Fibroblast of the aortic adventitia (primary cell): ENCODE results near the gene CABLES2. TPM values are rescaled to one million over a fixed set of nuclear protein-coding genes. Genes with fewer than 3 reads are reported as not detected.

Experiments used
- DNase-seq: peaks from one replicate; pipeline ENCODE4 v3.0.0-alpha.2; 2010; ENCODE audit warnings: low read depth
- H3K4me3 ChIP-seq: 2 replicates; pipeline ENCODE4 v1.5.1; 2011; ENCODE audit warnings: low read depth, mild to moderate bottlenecking, control low read depth, low read length, moderate library complexity
- total RNA-seq: library from RNA; depleted of rRNA; stranded (reverse); fragments of >200 nt; gene quantifications from 2 replicates; pipeline ENCODE4 v1.2.3, GENCODE V29; 2012; ENCODE audit warnings: low replicate concordance
- TF ChIP-seq, protein P1 (sequence below): IDR thresholded peaks from 2 replicates; pipeline ENCODE4 v1.5.1; 2011; ENCODE audit warnings: mild to moderate bottlenecking, low read length, control low read depth, inconsistent platforms; ENCODE audit not compliant: insufficient read depth

CABLES2 gene
- total RNA-seq, 1 donor = 4.3 TPM

DNA sequence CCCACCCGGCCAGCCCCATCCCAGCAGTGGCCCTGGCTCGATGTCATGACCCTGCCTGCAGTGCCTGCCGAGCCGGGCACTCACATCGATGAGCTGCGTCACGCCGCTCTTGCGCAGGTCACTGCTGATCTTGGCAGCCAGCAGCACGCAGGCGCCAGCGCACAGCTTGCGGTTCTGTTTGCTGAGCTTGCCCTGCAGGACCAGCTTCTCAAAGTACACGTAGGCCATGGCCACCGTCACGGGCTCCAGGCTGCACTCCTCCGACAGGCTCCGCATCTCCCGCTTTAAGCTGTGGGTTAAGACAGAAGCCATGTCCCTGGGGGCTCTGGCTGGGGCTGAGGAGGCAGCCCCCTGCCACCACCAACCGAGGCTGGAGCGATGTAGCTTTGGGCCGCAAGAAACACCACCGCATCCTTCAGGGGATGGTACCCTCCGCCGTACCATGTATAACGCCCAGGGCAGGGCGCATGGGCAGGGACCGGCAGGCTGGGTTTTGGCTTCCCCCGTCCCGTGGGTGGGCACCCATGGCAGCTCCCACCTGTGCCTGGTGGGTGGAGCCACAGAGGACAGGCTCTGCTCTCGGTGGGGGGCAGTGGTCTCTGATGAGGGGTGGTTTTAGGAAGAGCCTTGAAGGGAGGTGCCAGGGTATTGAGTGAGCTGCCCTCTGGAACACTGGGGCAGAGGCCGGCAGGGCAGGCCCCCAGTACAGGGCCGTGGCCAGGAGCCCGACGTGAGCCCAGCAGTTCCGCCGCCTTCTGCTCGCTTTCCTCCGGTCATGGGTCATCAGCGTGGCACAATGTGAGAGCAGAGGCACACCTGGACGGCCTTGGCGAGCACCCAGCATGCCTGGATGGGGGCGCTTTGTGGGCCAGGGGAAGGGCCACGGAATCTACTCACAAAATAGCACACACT is 15.7 kb downstream of the CABLES2 start:
- TF ChIP-seq, protein P1, sequence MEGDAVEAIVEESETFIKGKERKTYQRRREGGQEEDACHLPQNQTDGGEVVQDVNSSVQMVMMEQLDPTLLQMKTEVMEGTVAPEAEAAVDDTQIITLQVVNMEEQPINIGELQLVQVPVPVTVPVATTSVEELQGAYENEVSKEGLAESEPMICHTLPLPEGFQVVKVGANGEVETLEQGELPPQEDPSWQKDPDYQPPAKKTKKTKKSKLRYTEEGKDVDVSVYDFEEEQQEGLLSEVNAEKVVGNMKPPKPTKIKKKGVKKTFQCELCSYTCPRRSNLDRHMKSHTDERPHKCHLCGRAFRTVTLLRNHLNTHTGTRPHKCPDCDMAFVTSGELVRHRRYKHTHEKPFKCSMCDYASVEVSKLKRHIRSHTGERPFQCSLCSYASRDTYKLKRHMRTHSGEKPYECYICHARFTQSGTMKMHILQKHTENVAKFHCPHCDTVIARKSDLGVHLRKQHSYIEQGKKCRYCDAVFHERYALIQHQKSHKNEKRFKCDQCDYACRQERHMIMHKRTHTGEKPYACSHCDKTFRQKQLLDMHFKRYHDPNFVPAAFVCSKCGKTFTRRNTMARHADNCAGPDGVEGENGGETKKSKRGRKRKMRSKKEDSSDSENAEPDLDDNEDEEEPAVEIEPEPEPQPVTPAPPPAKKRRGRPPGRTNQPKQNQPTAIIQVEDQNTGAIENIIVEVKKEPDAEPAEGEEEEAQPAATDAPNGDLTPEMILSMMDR = no peak
- DNase-seq = no peak

DNA sequence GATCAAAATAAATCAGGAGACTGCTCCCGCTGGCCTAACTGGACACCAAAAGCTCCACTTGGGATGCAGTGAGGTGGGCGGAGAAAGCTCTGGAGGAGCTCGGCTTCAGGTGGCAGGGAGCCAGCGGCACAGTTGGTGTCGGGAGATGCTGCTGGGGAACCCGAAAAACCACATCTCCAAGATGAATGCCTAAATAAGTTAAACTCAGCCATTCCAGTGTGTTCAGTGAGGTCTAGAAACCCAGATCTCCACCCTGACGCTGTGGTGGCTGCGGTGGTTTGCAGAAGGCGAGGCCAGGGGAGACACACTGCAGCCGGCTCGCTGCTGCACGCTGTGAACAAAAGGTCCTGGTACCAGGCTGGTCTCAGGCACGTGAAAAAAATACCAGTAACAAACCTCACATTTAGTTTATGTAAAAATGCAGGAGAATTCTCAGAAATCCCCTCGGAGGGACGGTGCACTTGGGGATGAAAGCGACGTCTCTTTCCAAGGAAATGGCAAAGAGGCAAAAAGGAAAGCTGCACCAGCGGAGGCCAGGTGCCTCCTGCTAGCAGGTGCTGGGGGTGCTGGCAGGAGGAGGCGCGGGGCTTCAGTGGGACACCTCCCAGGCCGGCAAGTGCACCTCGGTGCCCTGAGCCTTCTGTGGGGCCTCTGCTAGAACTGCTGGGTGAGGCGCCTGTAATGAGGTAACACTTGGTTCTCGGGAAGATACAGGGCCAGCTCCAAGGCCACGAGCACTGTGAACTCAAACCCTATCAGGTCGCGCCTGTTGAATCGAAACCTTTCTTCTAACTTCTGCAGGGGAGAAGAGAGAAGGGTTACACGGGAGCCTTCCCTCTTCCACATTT is 16.5 kb downstream of the CABLES2 start:
- DNase-seq = no peak
- TF ChIP-seq, protein P1 = no peak
- H3K4me3 ChIP-seq = no peak overlapping the region

More for the DNA sequence above, 15.7 kb downstream of the CABLES2 start:
- H3K4me3 ChIP-seq = no peak overlapping the region

DNA sequence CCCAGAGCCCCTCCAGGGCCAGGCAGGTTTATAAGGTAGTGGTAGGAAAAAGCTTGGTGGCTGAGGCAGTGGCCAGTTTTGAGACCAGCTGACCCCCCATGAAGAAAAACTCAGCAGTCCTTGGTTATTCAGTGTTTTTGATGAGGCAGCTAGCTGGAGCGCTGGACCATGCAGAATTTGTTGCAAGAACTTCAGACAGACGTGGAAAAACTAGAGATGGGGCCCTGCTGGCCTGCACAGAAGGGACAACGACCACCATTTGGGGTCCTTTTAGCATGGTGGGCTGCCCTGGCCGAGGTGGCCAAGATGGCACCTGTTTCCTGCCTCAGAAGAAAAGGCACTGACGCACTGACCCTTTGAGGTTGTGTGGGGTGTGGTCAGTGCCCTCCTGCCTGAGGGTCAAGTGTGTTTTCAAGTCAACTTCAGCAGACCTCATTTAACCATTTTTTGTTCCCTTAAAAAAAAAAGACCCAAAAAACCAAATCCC is 17.4 kb downstream of the CABLES2 start:
- TF ChIP-seq, protein P1 = no peak
- DNase-seq = no peak
- no peak overlapping the region for H3K4me3 ChIP-seq

DNA sequence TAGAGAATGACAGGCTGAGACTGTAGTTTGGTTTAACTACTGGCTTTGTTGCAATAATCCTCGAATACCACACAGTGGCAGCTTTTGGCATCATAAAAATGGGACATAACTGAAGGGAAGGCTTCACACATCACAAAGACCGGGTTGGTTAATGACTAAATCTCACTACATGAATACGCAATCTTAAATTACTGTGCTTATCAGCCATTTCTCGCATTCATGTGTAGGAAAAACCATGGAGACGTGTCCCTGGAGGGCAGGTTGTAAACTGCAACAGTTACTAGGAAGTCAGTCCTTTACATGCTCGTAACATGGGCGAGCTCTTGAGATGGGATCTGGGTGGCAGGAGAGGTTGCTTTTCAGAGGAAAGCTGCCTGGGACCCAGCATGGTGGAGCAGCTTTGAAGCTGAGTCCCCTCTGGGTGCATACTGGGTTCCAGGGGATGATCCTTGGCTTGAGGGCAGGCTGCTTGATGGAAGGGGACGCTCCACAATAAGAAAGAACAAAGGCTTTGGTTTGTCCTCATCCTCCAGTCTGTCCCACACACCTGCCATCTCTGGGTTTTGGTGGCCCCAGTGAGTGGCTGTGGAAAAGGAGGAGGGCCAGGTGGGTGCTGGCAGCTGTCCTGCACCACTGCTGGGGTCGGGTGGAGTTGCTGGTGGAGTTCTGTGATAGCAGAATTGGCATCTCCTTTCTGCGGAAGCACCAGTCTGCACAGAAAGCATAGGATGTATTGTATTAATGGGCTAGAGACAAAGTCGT is 18.1 kb downstream of the CABLES2 start:
- H3K4me3 ChIP-seq = no peak overlapping the region
- no peak for DNase-seq
- TF ChIP-seq, protein P1 = no peak

DNA sequence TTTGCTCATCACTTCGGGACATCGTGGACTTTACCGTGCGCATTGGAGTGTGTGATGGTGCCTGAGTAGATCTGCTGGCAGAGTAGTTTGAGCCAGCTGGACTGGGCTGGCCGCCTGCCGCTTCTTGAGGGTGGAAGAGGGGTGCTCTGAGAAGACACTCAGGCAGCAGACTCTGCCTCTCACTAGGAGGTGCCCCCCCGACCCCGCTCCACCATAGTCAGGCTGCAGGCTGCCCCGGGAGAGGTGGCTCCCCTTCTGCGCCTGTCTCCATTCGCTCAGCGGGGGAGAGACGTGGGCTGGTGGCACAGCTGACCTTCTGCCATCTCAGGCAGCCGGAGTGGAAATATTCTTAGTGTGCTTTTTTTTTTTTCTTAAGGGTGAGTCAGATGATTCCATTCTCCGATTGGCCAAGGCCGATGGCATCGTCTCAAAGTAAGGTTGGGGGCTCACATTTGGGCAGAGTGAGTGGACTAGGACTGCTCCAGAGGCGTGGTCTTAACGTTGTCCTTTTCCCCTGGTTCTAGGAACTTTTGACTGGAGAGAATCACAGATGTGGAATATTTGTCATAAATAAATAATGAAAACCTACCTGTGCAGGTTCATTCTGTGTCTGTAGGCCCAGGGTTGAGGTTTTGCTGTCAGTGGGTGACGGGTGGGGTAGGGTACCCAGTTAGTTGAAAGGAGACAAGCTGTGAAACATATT is 19.0 kb downstream of the CABLES2 start:
- no peak for DNase-seq
- H3K4me3 ChIP-seq = peak overlapping the region; percentile 99
- TF ChIP-seq, protein P1 = no peak
